ENCODE data around the gene CEMP1. TPM values are rescaled to one million over a fixed set of nuclear protein-coding genes. Genes with fewer than 3 reads are reported as not detected.

The CEMP1 gene
- total RNA-seq, 1 donor from 2014 or later, result 0.62 TPM

GRCh38 chr16:2518823-2519710 lies 12.1 kb downstream of the CEMP1 start:
- peak overlapping the region; percentile 97 for H3K27ac Mint-ChIP-seq
- peaks cover 35% of the 10 kb centered on the region for H3K4me1 Mint-ChIP-seq (ENCODE audit: low read depth)
- peaks cover 2% of the 10 kb centered on the region for H3K36me3 Mint-ChIP-seq (ENCODE audit: insufficient read depth)
- no peaks in the 10 kb centered on the region for H3K27me3 Mint-ChIP-seq
- DNase-seq (ENCODE audit: low spot score, unreplicated experiment), result no peak
- H3K9me3 Mint-ChIP-seq (ENCODE audit: low read depth), result no peaks in the 10 kb centered on the region
- TF ChIP-seq, protein P1, sequence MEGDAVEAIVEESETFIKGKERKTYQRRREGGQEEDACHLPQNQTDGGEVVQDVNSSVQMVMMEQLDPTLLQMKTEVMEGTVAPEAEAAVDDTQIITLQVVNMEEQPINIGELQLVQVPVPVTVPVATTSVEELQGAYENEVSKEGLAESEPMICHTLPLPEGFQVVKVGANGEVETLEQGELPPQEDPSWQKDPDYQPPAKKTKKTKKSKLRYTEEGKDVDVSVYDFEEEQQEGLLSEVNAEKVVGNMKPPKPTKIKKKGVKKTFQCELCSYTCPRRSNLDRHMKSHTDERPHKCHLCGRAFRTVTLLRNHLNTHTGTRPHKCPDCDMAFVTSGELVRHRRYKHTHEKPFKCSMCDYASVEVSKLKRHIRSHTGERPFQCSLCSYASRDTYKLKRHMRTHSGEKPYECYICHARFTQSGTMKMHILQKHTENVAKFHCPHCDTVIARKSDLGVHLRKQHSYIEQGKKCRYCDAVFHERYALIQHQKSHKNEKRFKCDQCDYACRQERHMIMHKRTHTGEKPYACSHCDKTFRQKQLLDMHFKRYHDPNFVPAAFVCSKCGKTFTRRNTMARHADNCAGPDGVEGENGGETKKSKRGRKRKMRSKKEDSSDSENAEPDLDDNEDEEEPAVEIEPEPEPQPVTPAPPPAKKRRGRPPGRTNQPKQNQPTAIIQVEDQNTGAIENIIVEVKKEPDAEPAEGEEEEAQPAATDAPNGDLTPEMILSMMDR (IDR thresholded peaks at IDR 0.05; ENCODE audit: unreplicated experiment), result no peak
- H3K4me3 Mint-ChIP-seq (ENCODE audit: low read depth), result peak overlapping the region; percentile 57

- Mint-ChIP-seq H3K27me3 (no peaks in the 10 kb centered on the region), H3K9me3 (ENCODE audit: low read depth) (no peaks in the 10 kb centered on the region), H3K4me1 (ENCODE audit: low read depth) (peaks cover 31% of the 10 kb centered on the region), H3K27ac (peak overlapping the region; percentile 93), H3K36me3 (ENCODE audit: insufficient read depth) (peaks cover 2% of the 10 kb centered on the region), H3K4me3 (ENCODE audit: low read depth) (no peak overlapping the region)
- TF ChIP-seq, protein P1 (IDR thresholded peaks at IDR 0.05; ENCODE audit: unreplicated experiment), result no peak
- DNase-seq (ENCODE audit: low spot score, unreplicated experiment), result no peak
These were observed 13.1 kb downstream of the CEMP1 start for GRCh38 chr16:2517954-2518605.

GRCh38 chr16:2516391-2517240 lies 14.6 kb downstream of the CEMP1 start:
- Mint-ChIP-seq H3K36me3 (ENCODE audit: insufficient read depth) (peaks cover 2% of the 10 kb centered on the region), H3K9me3 (ENCODE audit: low read depth) (no peaks in the 10 kb centered on the region), H3K27me3 (no peaks in the 10 kb centered on the region), H3K4me3 (ENCODE audit: low read depth) (peak overlapping the region; percentile 94), H3K27ac (peak overlapping the region; percentile 93), H3K4me1 (ENCODE audit: low read depth) (peaks cover 42% of the 10 kb centered on the region)
- no peak for DNase-seq (ENCODE audit: low spot score, unreplicated experiment)
- TF ChIP-seq, protein P1 (IDR thresholded peaks at IDR 0.05; ENCODE audit: unreplicated experiment), result no peak

DNA sequence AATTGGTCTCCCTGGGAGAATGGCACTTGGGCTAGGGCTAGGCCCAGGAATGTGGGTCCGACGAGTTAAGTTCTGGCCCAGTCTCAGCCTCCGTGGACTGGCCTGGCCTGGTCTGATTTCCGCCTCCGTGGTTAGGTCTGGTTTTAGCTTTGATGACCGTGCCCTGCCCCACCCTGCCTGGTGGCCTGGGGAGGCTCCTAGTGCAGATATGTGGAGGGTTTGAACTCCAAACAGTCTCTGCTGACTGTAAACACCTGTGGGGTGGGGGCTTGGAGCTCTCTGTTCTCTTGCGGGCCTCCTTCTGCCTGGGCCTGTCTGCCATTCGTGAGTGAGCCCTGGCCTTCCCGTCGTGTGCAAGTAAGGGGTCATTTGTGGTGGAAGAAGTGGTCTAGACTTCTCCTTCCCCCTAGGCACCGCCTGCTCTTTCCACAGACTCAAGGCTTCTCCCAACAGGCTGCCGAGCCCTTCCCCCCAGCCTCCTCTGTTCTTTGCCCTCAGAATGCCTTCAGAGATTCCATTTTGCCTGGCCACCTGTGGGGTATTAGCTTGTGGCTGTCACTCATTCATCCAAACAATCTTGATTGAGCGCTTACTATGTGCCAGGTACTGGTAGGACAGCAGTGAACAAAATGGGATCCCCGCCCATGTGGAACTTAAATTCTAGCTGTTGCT lies 15.9 kb downstream of the CEMP1 start:
- peak overlapping the region; percentile 98 for H3K27ac Mint-ChIP-seq
- peaks cover 40% of the 10 kb centered on the region for H3K4me1 Mint-ChIP-seq (ENCODE audit: low read depth)
- DNase-seq (ENCODE audit: low spot score, unreplicated experiment), result no peak
- TF ChIP-seq, protein P1 (IDR thresholded peaks at IDR 0.05; ENCODE audit: unreplicated experiment), result no peak
- peaks cover 2% of the 10 kb centered on the region for H3K36me3 Mint-ChIP-seq (ENCODE audit: insufficient read depth)
- no peaks in the 10 kb centered on the region for H3K9me3 Mint-ChIP-seq (ENCODE audit: low read depth)
- H3K27me3 Mint-ChIP-seq, result no peaks in the 10 kb centered on the region
- H3K4me3 Mint-ChIP-seq (ENCODE audit: low read depth), result peak overlapping the region; percentile 94

Measured in progenitor cell of endocrine pancreas (in vitro differentiated cells).